HCT116 (cell line): Measurements from ENCODE around the gene YLPM1. TPM values are rescaled to one million over a fixed set of nuclear protein-coding genes. Genes with fewer than 3 reads are reported as not detected.

Source experiments
- ATAC-seq: fragments of 200-7000 bp; cut with Tn5 transposase; 2 replicates; pipeline ENCODE4 v1.9.1; 2020; ENCODE audit warnings: mild to moderate bottlenecking, moderate library complexity
- BruUV-seq: library from RNA; stranded (reverse); fragments of 400-500 nt; replicated peaks from 2 replicates; lab custom pipeline; 2021; lab: Mats Ljungman, UMichigan
- CTCF ChIA-PET: fragments of 300-600 bp; sonication (Branson Sonifier 250); formaldehyde crosslinking; loops from one replicate; lab custom pipeline; 2021; ENCODE audit warnings: antibody characterized with exemption; lab: Charles Lee
- POLR2A ChIA-PET: fragments of 300-600, 350-600 bp; sonication (Branson Sonifier 250); formaldehyde crosslinking; loops from one replicate; lab custom pipeline; 2021; ENCODE audit warnings: antibody characterized with exemption; lab: Charles Lee
- RAD21 ChIA-PET, 2 experiments: fragments of 300-600 bp; sonication (Branson Sonifier 250); formaldehyde crosslinking; loops; one replicate each; lab custom pipeline; 2023; ENCODE audit warnings: low total read pairs in 2 of 2; ENCODE audit not compliant: uncharacterized antibody in 2 of 2, unreplicated experiment in 2 of 2, low non-redundant PET in 1 of 2; lab: Charles Lee
- DNase-seq: peaks from one replicate; pipeline ENCODE4 v3.0.0-alpha.2; 2010; ENCODE audit warnings: low read depth, low spot score
- H2AFZ ChIP-seq: fragments of 200-600 bp; shearing (Covaris generic), sonication (generic); 2 replicates; pipeline ENCODE4 v1.6.1; 2017; ENCODE audit warnings: low read depth, mixed run types, mixed read lengths, antibody characterized with exemption, low read length; ENCODE audit not compliant: poor library complexity, severe bottlenecking
- H3K27ac ChIP-seq: 2 replicates; pipeline ENCODE4 v1.5.1; 2012; ENCODE audit warnings: low read depth, low read length
- H3K27me3 ChIP-seq: fragments of 200-600 bp; sonication (generic); 2 replicates; pipeline ENCODE4 v1.6.1; 2016; ENCODE audit warnings: mixed run types, low read length, mixed read lengths; ENCODE audit not compliant: insufficient read depth
- H3K36me3 ChIP-seq, 2 experiments: fragments of 200-500 bp in 1 of 2; fragments of 200-600 bp in 1 of 2; sonication (Bioruptor generic) in 1 of 2; sonication (generic) in 1 of 2; 2 replicates each; pipeline versions ENCODE4 v1.5.1 to v1.6.1; 2014 to 2016; ENCODE audit warnings: low read length in 2 of 2, inconsistent platforms in 1 of 2, mixed read lengths in 1 of 2, mixed run types in 1 of 2; ENCODE audit not compliant: insufficient read depth in 2 of 2, control insufficient read depth in 1 of 2
- H3K4me1 ChIP-seq, 2 experiments: fragments of 200-600 bp in 1 of 2; sonication (generic) in 1 of 2; 2 replicates each; pipeline versions ENCODE4 v1.5.1 to v1.6.1; 2012 to 2017; ENCODE audit warnings: low read length in 2 of 2, inconsistent platforms in 1 of 2, mild to moderate bottlenecking in 1 of 2, mixed read lengths in 1 of 2, mixed run types in 1 of 2, moderate library complexity in 1 of 2; ENCODE audit not compliant: insufficient read depth in 2 of 2, control insufficient read depth in 1 of 2
- H3K4me2 ChIP-seq: fragments of 200-600 bp; sonication (generic); 2 replicates; pipeline ENCODE4 v1.6.1; 2017; ENCODE audit warnings: mixed run types, low read length, mixed read lengths
- H3K4me3 ChIP-seq, 2 experiments: fragments of 200-600 bp in 1 of 2; sonication (generic) in 1 of 2; replicated peaks in 1 of 2; 2 replicates each; pipeline ENCODE4 v1.5.1; 2011 to 2016; ENCODE audit warnings: low read length in 2 of 2, control low read depth in 1 of 2, low read depth in 1 of 2, mild to moderate bottlenecking in 1 of 2, mixed read lengths in 1 of 2, mixed run types in 1 of 2
- H3K79me2 ChIP-seq: fragments of 200-600 bp; sonication (generic); 2 replicates; pipeline ENCODE4 v1.6.1; 2017; ENCODE audit warnings: mild to moderate bottlenecking, mixed run types, low read length, moderate library complexity, mixed read lengths; ENCODE audit not compliant: insufficient read depth
- H3K9ac ChIP-seq: fragments of 200-600 bp; sonication (generic); 2 replicates; pipeline ENCODE4 v1.6.1; 2016; ENCODE audit warnings: low read length, mixed read lengths
- H3K9me2 ChIP-seq: fragments of 200-600 bp; sonication (generic), shearing (Covaris generic); 2 replicates; pipeline ENCODE4 v1.6.1; 2017; ENCODE audit warnings: mixed run types, mild to moderate bottlenecking, moderate library complexity; ENCODE audit not compliant: insufficient read depth
- H3K9me3 ChIP-seq, 2 experiments: fragments of 200-500 bp in 1 of 2; fragments of 200-600 bp in 1 of 2; sonication (Bioruptor generic) in 1 of 2; sonication (generic) in 1 of 2; 2 replicates each; pipeline ENCODE4 v1.6.1; 2014 to 2017; ENCODE audit warnings: low read length in 2 of 2, mixed read lengths in 2 of 2, inconsistent platforms in 1 of 2, low read depth in 1 of 2, mild to moderate bottlenecking in 1 of 2, mixed run types in 1 of 2, moderate library complexity in 1 of 2; ENCODE audit not compliant: control insufficient read depth in 1 of 2, insufficient read depth in 1 of 2
- H4K20me1 ChIP-seq: fragments of 200-600 bp; sonication (generic), shearing (Covaris generic); 2 replicates; pipeline ENCODE4 v1.6.1; 2017; ENCODE audit warnings: mixed run types, mild to moderate bottlenecking, moderate library complexity; ENCODE audit not compliant: insufficient read depth
- CBX3 ChIP-seq: IDR thresholded peaks from 2 replicates; pipeline ENCODE4 v1.6.1; 2012; ENCODE audit warnings: low read depth
- EZH2 ChIP-seq: fragments of 200-600 bp; sonication (generic); IDR thresholded peaks from 2 replicates; pipeline ENCODE4 v1.6.1; 2017; ENCODE audit warnings: antibody characterized with exemption, mixed run types
- FOSL1 ChIP-seq: IDR thresholded peaks from 2 replicates; pipeline ENCODE4 v1.6.1; 2012; ENCODE audit warnings: low read depth
- JUND ChIP-seq: IDR thresholded peaks from 2 replicates; pipeline ENCODE4 v1.6.1; 2012
- REST ChIP-seq: IDR thresholded peaks from 2 replicates; pipeline ENCODE4 v1.6.1; 2012; ENCODE audit warnings: low read depth
- SIN3A ChIP-seq: IDR thresholded peaks from 2 replicates; pipeline ENCODE4 v1.6.1; 2012; ENCODE audit warnings: low read depth
- SRF ChIP-seq: IDR thresholded peaks from 2 replicates; pipeline ENCODE4 v1.6.1; 2012; ENCODE audit warnings: low read depth
- TCF7L2 ChIP-seq: IDR thresholded peaks from 2 replicates; pipeline ENCODE4 v1.7.0; 2011; ENCODE audit warnings: borderline replicate concordance, inconsistent platforms; ENCODE audit not compliant: insufficient read depth, insufficient read length; ENCODE audit errors: extremely low read depth
- YY1 ChIP-seq: IDR thresholded peaks from 2 replicates; pipeline ENCODE4 v1.6.1; 2011; ENCODE audit warnings: low read length, low read depth, moderate library complexity, mild to moderate bottlenecking; ENCODE audit not compliant: insufficient replicate concordance; ENCODE audit errors: extremely low read depth
- intact Hi-C: fragments of 100-400 bp; cut with micrococcal nuclease; formaldehyde crosslinking; loops from 2 replicates; pipeline ENCODE4 v1.10.0; 2022
- total RNA-seq: library from RNA; stranded (reverse); gene quantifications from one replicate; pipeline ENCODE4 v1.2.1, GENCODE V29; 2021; ENCODE audit not compliant: unreplicated experiment
- TF ChIP-seq, protein P1 (sequence below), 3 experiments: fragments of 200-600 bp in 1 of 3; sonication (generic) in 1 of 3; IDR thresholded peaks in 2 of 3; conservative IDR thresholded peaks in 1 of 3; 2 replicates each; pipeline ENCODE4 v1.5.1; 2012 to 2017; ENCODE audit warnings: low read depth in 2 of 3, low read length in 2 of 3, antibody characterized with exemption in 1 of 3, borderline replicate concordance in 1 of 3, control low read depth in 1 of 3, mild to moderate bottlenecking in 1 of 3, mixed read lengths in 1 of 3, mixed run types in 1 of 3, moderate library complexity in 1 of 3; ENCODE audit not compliant: insufficient read depth in 1 of 3
- TF ChIP-seq, protein P2 (sequence below): IDR thresholded peaks from 2 replicates; pipeline ENCODE4 v1.6.1; 2011; ENCODE audit warnings: mild to moderate bottlenecking, low read length, moderate library complexity; ENCODE audit not compliant: insufficient replicate concordance; ENCODE audit errors: extremely low read depth

Gene YLPM1
- total RNA-seq, 1 experiment from 2014 or later = 55.1 TPM

GRCh38 chr14:74747237-74747636 lies 15.9 kb upstream of the YLPM1 start (continued):
- TF ChIP-seq, protein P1, sequence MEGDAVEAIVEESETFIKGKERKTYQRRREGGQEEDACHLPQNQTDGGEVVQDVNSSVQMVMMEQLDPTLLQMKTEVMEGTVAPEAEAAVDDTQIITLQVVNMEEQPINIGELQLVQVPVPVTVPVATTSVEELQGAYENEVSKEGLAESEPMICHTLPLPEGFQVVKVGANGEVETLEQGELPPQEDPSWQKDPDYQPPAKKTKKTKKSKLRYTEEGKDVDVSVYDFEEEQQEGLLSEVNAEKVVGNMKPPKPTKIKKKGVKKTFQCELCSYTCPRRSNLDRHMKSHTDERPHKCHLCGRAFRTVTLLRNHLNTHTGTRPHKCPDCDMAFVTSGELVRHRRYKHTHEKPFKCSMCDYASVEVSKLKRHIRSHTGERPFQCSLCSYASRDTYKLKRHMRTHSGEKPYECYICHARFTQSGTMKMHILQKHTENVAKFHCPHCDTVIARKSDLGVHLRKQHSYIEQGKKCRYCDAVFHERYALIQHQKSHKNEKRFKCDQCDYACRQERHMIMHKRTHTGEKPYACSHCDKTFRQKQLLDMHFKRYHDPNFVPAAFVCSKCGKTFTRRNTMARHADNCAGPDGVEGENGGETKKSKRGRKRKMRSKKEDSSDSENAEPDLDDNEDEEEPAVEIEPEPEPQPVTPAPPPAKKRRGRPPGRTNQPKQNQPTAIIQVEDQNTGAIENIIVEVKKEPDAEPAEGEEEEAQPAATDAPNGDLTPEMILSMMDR (IDR thresholded peaks at IDR 0.05 in 2 of 3, conservative IDR thresholded peaks at IDR 0.05 in 1 of 3; ENCODE audit: borderline replicate concordance in 1 of 3, insufficient read depth in 1 of 3, low read depth in 2 of 3, low read length in 2 of 3) = no peak
- no peak for TF ChIP-seq YY1
- TF ChIP-seq, protein P2, sequence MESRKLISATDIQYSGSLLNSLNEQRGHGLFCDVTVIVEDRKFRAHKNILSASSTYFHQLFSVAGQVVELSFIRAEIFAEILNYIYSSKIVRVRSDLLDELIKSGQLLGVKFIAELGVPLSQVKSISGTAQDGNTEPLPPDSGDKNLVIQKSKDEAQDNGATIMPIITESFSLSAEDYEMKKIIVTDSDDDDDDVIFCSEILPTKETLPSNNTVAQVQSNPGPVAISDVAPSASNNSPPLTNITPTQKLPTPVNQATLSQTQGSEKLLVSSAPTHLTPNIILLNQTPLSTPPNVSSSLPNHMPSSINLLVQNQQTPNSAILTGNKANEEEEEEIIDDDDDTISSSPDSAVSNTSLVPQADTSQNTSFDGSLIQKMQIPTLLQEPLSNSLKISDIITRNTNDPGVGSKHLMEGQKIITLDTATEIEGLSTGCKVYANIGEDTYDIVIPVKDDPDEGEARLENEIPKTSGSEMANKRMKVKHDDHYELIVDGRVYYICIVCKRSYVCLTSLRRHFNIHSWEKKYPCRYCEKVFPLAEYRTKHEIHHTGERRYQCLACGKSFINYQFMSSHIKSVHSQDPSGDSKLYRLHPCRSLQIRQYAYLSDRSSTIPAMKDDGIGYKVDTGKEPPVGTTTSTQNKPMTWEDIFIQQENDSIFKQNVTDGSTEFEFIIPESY = no peak
- TF ChIP-seq, all 23 proteins: peak for 0

GRCh38 chr14:74754157-74754556 lies 9.0 kb upstream of the YLPM1 start:
- Histone ChIP-seq H2AFZ (no peak overlapping the region), H3K4me3 (no peak overlapping the region), H3K4me1 (no peaks in the 10 kb centered on the region), H3K9me2 (no peaks in the 10 kb centered on the region), H3K79me2 (no peaks in the 10 kb centered on the region), H3K9me3 (no peaks in the 10 kb centered on the region), H4K20me1 (no peaks in the 10 kb centered on the region), H3K27ac (no peak overlapping the region), H3K4me2 (no peak overlapping the region), H3K27me3 (no peaks in the 10 kb centered on the region), H3K9ac (no peak overlapping the region), H3K36me3 (no peaks in the 10 kb centered on the region)
- POLR2A ChIA-PET = interaction anchor here (1.1 kb wide), 1 partner anchor 9 kb away, joined by 5 read pairs; the partner anchor contains the start of gene YLPM1
- BruUV-seq = no TSS peak
- ATAC-seq = no peak
- TF ChIP-seq EZH2 (no peak), REST (no peak), SIN3A (no peak), JUND (no peak), TCF7L2 (no peak), SRF (no peak), FOSL1 (no peak), CBX3 (no peak)
- TF ChIP-seq, protein P1 (IDR thresholded peaks at IDR 0.05 in 2 of 3, conservative IDR thresholded peaks at IDR 0.05 in 1 of 3; ENCODE audit: borderline replicate concordance in 1 of 3, insufficient read depth in 1 of 3, low read depth in 2 of 3, low read length in 2 of 3) = no peak
- intact Hi-C loops = no loop called here
- DNase-seq = no peak
- RAD21 ChIA-PET = no interaction called here
- CTCF ChIA-PET = no interaction called here
